AG08395 (cell line): ENCODE results near the gene HDC.

Experiments used
- DNase-seq: peaks from one replicate; pipeline ENCODE4 v3.0.0; 2012; ENCODE audit warnings: mixed read lengths, low spot score

HDC gene, protein sequence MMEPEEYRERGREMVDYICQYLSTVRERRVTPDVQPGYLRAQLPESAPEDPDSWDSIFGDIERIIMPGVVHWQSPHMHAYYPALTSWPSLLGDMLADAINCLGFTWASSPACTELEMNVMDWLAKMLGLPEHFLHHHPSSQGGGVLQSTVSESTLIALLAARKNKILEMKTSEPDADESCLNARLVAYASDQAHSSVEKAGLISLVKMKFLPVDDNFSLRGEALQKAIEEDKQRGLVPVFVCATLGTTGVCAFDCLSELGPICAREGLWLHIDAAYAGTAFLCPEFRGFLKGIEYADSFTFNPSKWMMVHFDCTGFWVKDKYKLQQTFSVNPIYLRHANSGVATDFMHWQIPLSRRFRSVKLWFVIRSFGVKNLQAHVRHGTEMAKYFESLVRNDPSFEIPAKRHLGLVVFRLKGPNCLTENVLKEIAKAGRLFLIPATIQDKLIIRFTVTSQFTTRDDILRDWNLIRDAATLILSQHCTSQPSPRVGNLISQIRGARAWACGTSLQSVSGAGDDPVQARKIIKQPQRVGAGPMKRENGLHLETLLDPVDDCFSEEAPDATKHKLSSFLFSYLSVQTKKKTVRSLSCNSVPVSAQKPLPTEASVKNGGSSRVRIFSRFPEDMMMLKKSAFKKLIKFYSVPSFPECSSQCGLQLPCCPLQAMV

DNA sequence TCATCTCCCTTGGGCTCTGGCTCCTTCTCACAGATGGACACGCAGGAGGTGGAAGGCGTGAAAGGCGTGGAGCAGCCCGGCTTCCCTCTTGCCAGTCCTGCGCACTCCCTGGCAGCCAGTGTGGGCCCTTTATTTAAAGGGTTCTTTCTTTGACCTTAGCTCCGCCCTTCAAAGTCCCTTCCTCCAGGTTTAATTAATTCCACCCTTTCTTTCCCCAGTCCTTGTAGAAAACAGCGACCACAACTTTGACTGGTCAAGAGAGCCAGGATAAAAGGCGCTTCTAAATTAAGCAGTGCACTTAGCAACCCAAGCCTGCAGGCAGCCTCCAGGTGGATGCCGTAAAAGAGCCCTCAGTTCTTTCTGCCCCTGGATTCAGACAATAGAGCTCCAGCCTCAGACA lies at the start of gene HDC:
Gene HDC (minus strand): TSS at position 107 of the 400 bp plus-strand sequence. CDS start 103 bp downstream, at position 4.
- no peak for DNase-seq

- DNase-seq: no peak
Measured at GRCh38 chr15:50312636-50313035, 47.1 kb upstream of the HDC start.

DNA sequence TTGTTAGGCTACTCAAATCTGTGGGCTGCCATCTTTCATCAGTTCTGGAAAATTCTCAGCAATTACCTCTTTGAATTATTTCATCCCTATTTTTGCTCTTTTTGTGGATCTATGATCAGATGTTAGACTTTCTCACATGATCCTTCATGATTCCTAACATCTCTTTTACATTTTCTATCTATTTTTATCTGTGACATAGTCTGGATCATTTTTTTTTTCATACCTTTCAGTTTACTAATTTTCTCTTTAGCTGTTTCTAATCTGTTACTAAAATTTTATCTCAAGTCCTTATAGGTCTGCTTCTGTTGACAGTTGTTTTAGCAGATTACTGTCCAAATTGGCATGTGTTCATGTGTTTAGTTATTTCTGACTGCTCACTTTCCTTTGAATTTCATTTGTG lies 42.3 kb upstream of the HDC start:
- no peak for DNase-seq

- peak; percentile 6 for DNase-seq
Measured at GRCh38 chr15:50304836-50305235, 39.3 kb upstream of the HDC start.

- DNase-seq: no peak
Measured at GRCh38 chr15:50302581-50302980, 37.1 kb upstream of the HDC start.

DNA sequence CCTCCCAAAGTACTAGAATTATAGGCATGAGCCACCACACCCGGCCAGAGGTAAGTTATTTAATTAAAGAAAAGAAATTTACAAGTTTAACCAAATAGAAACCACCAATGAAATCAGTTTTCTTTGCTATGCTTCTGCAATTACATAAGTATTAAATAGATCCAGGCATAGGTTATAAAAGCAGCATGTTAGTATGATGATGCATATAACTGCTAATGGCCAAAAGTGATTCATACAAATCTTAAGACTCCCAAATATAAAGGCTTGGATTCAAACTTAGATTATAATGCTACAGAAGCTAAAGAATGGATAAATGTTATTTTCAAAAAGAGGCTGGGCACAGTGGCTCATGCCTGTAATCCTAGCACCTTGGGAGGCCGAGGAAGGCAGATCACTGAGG lies 32.8 kb upstream of the HDC start:
- DNase-seq: peak; percentile 12

DNA sequence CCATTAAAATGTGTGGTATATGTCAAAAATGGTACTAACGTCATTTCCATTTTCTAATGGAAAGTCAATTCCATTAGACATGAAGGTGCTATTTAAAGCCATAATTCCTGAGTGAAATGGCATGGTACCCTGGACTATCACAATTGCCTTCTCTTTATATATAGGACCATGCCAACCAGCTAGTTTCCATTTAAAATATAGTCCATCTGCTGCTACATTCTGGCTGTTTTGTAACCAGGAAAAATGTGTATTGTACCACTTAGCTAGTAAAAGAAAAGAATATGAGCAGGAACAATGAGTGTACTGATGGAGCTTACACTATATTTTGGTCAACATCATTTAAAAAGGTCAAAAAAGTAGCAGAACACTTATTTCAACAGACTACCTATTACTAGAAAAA lies 30.4 kb upstream of the HDC start:
- DNase-seq: no peak

- DNase-seq: no peak
Measured at GRCh38 chr15:50289749-50290148, 24.2 kb upstream of the HDC start.

GRCh38 chr15:50287324-50288116 lies 22.0 kb upstream of the HDC start:
- DNase-seq: no peak

GRCh38 chr15:50281427-50281826 lies 15.9 kb upstream of the HDC start:
- no peak for DNase-seq

- DNase-seq: no peak
Measured at GRCh38 chr15:50280271-50280670, 14.7 kb upstream of the HDC start.

- no peak for DNase-seq
Measured at GRCh38 chr15:50278496-50278895, 13.0 kb upstream of the HDC start.

DNA sequence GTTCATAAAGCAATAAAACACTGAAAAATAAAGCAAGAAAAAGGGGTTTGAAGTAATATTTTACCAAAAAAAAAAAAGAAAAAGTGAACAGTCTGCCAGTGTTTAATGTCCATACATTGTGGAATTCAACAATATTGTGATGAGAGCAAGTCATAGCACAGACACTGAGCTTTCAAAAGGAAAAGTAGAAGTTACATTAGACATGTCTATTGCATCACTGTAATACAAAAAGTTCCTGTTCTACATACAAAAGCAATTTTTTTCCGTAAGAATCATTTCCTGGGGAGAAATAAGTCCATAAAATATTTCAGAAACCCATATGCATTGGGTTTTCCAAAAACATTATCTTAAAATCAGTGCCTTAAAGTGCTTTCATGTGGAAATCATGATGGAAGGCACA lies 11.8 kb upstream of the HDC start:
- DNase-seq: no peak

GRCh38 chr15:50275908-50276307 lies 10.4 kb upstream of the HDC start:
- no peak for DNase-seq

GRCh38 chr15:50275091-50275490 lies 9.6 kb upstream of the HDC start:
- no peak for DNase-seq

- no peak for DNase-seq
Measured at GRCh38 chr15:50267577-50267976, 2.1 kb upstream of the HDC start.

GRCh38 chr15:50262533-50262932 lies 3.0 kb downstream of the HDC start:
- no peak for DNase-seq

DNA sequence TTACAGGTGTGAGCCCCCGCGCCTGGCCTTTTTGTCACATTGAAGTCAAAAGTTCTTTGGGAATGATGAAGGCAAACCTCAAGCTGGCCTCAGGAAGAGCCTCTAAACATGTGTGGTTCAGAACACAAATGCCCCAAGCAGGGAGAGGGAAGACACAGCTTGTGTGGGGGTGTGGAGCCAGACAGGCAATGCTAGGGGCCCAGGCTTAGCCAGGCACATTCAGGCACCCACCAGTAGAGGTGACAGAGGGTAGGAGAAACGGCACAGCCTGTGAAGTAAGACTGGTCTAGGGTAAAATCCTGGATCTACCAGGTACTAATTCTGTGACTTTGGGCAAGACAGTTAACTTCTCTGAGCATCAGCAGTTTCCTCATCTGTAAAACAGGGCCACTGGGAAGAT lies 3.5 kb downstream of the HDC start:
- no peak for DNase-seq

- no peak for DNase-seq
Measured at GRCh38 chr15:50260969-50261496, 4.5 kb downstream of the HDC start.

DNA sequence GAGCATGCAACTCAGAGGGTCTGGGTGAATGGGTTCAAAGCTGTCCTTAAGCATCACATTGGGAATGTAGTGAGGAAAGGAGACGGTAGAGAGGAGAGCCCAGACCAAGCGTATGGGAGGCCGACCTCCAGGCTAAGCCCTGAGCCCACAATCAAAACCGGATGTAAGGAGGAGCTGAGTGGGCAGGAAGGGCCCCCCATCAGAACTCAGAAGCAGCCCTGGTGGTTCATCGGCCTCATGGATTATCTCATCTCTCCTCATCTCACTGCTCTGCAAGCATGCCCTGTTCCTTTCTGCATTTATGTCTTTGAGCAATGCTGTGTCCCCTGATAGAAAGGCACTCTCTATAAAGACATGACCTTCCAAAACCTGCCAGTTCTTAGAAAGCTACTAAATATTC lies 6.2 kb downstream of the HDC start:
- DNase-seq: no peak

- no peak for DNase-seq
Measured at GRCh38 chr15:50257924-50258323, 7.6 kb downstream of the HDC start.

- DNase-seq: no peak
Measured at GRCh38 chr15:50257332-50257731, 8.2 kb downstream of the HDC start.
